Neural progenitor cell (in vitro differentiated cells): ENCODE data around the gene TMEM52. TPM values are rescaled to one million over a fixed set of nuclear protein-coding genes. Genes with fewer than 3 reads are reported as not detected.

Experiments used
- DNase-seq: peaks from one replicate; pipeline ENCODE4 v3.0.0-alpha.2; 2016; ENCODE audit warnings: low spot score
- H2AFZ ChIP-seq: fragments of 200-600 bp; sonication (generic); replicated peaks from 2 replicates; pipeline ENCODE4 v1.6.1; 2016; ENCODE audit warnings: antibody characterized with exemption
- H3F3A ChIP-seq: fragments of 200-600 bp; sonication (generic); 2 replicates; pipeline ENCODE4 v1.6.1; 2016; ENCODE audit warnings: antibody characterized with exemption, low read depth
- H3K27ac ChIP-seq: fragments of 200-600 bp; sonication (generic); 2 replicates; pipeline ENCODE4 v1.5.1; 2016; ENCODE audit warnings: mild to moderate bottlenecking
- H3K27me3 ChIP-seq: fragments of 200-600 bp; sonication (generic); 2 replicates; pipeline ENCODE4 v1.6.1; 2016; ENCODE audit warnings: mild to moderate bottlenecking, moderate library complexity
- H3K36me3 ChIP-seq: fragments of 200-600 bp; sonication (generic); 2 replicates; pipeline ENCODE4 v1.5.1; 2016
- H3K4me1 ChIP-seq: fragments of 200-600 bp; sonication (generic); 2 replicates; pipeline ENCODE4 v1.6.1; 2016; ENCODE audit warnings: mixed run types
- H3K4me2 ChIP-seq: fragments of 200-600 bp; sonication (generic); 2 replicates; pipeline ENCODE4 v1.6.1; 2016
- H3K4me3 ChIP-seq: fragments of 200-600 bp; sonication (generic); 2 replicates; pipeline ENCODE4 v1.5.1; 2016
- H3K79me2 ChIP-seq: fragments of 200-600 bp; sonication (generic); 2 replicates; pipeline ENCODE4 v1.6.1; 2016; ENCODE audit warnings: low read depth
- H3K9ac ChIP-seq: fragments of 200-600 bp; sonication (generic); 2 replicates; pipeline ENCODE4 v1.6.1; 2016
- H3K9me3 ChIP-seq: fragments of 200-600 bp; sonication (generic); 2 replicates; pipeline ENCODE4 v1.5.1; 2016; ENCODE audit warnings: low read depth
- H4K20me1 ChIP-seq: fragments of 200-600 bp; sonication (generic); 2 replicates; pipeline ENCODE4 v1.6.1; 2016; ENCODE audit warnings: low read depth
- H3K27ac Mint-ChIP-seq: 3 replicates; pipeline ENCODE4 v1.8.0; 2021; ENCODE audit warnings: mixed read lengths
- H3K27me3 Mint-ChIP-seq: 2 replicates; pipeline ENCODE4 v1.8.0; 2022; ENCODE audit warnings: low read depth, mild to moderate bottlenecking, inconsistent platforms, moderate library complexity, mixed read lengths; ENCODE audit not compliant: insufficient read depth
- H3K36me3 Mint-ChIP-seq: 3 replicates; pipeline ENCODE4 v1.8.0; 2021; ENCODE audit warnings: mixed read lengths
- H3K4me1 Mint-ChIP-seq: 3 replicates; pipeline ENCODE4 v1.8.0; 2021; ENCODE audit warnings: mixed read lengths
- H3K4me3 Mint-ChIP-seq: 3 replicates; pipeline ENCODE4 v1.8.0; 2021; ENCODE audit warnings: mild to moderate bottlenecking, moderate library complexity, mixed read lengths
- H3K9me3 Mint-ChIP-seq: 3 replicates; pipeline ENCODE4 v1.8.0; 2020; ENCODE audit warnings: mixed read lengths
- EZH2 ChIP-seq: fragments of 200-600 bp; sonication (generic); IDR thresholded peaks from 2 replicates; pipeline ENCODE4 v1.6.1; 2017; ENCODE audit warnings: antibody characterized with exemption, mild to moderate bottlenecking, moderate library complexity
- EZH2phosphoT487 ChIP-seq: fragments of 200-600 bp; sonication (generic); IDR thresholded peaks from 2 replicates; pipeline ENCODE4 v1.6.1; 2017; ENCODE audit warnings: antibody characterized with exemption
- total RNA-seq: library from RNA; depleted of rRNA; stranded (reverse); fragments of >200 nt; gene quantifications from 2 replicates; pipeline ENCODE4 v1.2.3, GENCODE V29; 2015; ENCODE audit warnings: low replicate concordance
- TF ChIP-seq, protein P1 (sequence below): fragments of 200-600 bp; sonication (generic); IDR thresholded peaks from 2 replicates; pipeline ENCODE4 v1.5.1; 2017; ENCODE audit warnings: antibody characterized with exemption, mild to moderate bottlenecking

Gene TMEM52
- total RNA-seq, 1 donor from 2014 or later = 2.9 TPM

DNA sequence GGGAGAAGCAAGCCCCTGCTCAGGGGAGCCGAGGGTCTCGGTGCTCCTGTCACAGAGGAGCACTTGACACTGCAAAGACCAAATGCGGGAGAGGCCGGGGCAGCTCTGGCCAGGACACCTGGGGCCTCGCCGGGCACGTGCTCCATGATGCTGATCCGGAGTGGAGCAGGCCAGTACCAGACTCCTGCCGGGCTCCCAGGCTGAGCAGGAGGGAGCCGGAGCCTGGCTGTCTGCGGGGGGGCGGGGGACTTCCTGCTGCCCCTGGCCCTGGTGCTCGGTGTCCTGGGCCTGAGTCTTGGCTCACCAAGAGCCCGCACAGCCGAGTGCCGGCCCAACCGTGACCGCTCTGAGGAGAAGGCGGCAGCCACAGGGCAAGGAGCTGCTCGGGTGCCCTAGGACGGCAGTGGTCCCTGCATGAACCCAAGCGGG lies 38.5 kb upstream of the TMEM52 start:
- H3K4me1 Mint-ChIP-seq = peaks cover 20% of the 10 kb centered on the region
- TF ChIP-seq EZH2 (no peak), EZH2phosphoT487 (no peak)
- TF ChIP-seq, protein P1, sequence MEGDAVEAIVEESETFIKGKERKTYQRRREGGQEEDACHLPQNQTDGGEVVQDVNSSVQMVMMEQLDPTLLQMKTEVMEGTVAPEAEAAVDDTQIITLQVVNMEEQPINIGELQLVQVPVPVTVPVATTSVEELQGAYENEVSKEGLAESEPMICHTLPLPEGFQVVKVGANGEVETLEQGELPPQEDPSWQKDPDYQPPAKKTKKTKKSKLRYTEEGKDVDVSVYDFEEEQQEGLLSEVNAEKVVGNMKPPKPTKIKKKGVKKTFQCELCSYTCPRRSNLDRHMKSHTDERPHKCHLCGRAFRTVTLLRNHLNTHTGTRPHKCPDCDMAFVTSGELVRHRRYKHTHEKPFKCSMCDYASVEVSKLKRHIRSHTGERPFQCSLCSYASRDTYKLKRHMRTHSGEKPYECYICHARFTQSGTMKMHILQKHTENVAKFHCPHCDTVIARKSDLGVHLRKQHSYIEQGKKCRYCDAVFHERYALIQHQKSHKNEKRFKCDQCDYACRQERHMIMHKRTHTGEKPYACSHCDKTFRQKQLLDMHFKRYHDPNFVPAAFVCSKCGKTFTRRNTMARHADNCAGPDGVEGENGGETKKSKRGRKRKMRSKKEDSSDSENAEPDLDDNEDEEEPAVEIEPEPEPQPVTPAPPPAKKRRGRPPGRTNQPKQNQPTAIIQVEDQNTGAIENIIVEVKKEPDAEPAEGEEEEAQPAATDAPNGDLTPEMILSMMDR = no peak
- Histone ChIP-seq H3K4me3 (no peak overlapping the region), H3K9ac (no peak overlapping the region), H3K27ac (no peak overlapping the region), H4K20me1 (no peaks in the 10 kb centered on the region), H3K4me2 (no peak overlapping the region), H3K79me2 (no peaks in the 10 kb centered on the region), H3K9me3 (no peaks in the 10 kb centered on the region), H3K36me3 (no peaks in the 10 kb centered on the region), H3F3A (no peaks in the 10 kb centered on the region), H2AFZ (no peak overlapping the region), H3K4me1 (peaks cover 8% of the 10 kb centered on the region), H3K27me3 (no peaks in the 10 kb centered on the region)
- H3K36me3 Mint-ChIP-seq = no peaks in the 10 kb centered on the region
- H3K27me3 Mint-ChIP-seq = peaks cover 13% of the 10 kb centered on the region
- no peaks in the 10 kb centered on the region for H3K9me3 Mint-ChIP-seq
- H3K27ac Mint-ChIP-seq = no peak overlapping the region
- no peak overlapping the region for H3K4me3 Mint-ChIP-seq
- DNase-seq = no peak

DNA sequence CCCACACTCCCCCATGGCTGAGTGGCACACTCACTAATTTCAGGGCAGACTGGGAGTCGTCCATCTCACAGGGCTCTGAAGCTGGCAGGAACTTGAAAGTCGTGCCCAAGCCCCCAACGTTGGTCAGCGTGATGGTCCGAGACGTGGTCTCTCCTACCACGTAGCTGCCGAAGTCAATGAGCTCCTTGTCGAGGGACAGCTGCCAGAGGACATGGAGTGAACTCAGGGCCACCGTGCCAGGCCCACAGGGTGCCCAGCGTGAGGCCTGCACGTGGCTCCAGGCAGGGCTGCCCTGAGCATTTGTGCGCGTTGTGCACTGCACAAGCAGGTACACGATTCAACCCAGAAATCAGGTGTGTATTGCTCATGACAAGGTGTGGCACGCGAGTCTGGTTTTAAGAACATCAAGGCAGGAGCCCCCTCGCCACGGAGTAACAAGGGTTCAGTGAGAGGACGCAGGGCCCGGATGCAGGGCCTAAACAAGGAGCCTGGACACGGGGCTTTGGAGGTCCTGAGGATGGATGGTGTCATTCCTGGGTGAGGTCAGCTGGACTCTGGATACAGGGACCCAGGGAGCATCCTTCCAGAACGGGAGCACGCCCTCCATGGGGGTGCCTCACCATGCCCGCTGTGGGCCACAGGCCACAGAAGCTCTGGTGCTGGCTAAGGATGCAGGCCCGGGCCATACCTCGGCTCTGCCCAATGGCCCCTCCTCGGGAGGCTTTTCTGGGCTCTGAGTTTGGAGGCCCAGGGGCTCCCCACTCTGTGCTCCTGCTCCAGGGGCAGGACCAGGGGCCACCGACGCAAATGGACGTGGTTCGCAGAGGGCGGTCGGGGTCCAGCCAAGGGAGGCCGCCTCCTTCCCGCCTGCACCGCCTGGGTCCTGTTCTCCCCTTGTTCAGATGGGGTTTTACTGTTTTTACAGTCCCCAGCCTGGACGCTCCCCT lies 37.8 kb upstream of the TMEM52 start:
- Histone ChIP-seq H3K79me2 (no peaks in the 10 kb centered on the region), H3K27me3 (no peaks in the 10 kb centered on the region), H2AFZ (no peak overlapping the region), H3K4me1 (peaks cover 8% of the 10 kb centered on the region), H4K20me1 (no peaks in the 10 kb centered on the region), H3K4me2 (no peak overlapping the region), H3K9ac (no peak overlapping the region), H3K27ac (no peak overlapping the region), H3K9me3 (no peaks in the 10 kb centered on the region), H3K4me3 (no peak overlapping the region), H3F3A (no peaks in the 10 kb centered on the region), H3K36me3 (no peaks in the 10 kb centered on the region)
- TF ChIP-seq, protein P1 = no peak
- TF ChIP-seq EZH2 (no peak), EZH2phosphoT487 (no peak)
- H3K4me3 Mint-ChIP-seq = no peak overlapping the region
- H3K4me1 Mint-ChIP-seq = peaks cover 19% of the 10 kb centered on the region
- H3K36me3 Mint-ChIP-seq = no peaks in the 10 kb centered on the region
- no peak overlapping the region for H3K27ac Mint-ChIP-seq
- DNase-seq = no peak
- no peaks in the 10 kb centered on the region for H3K9me3 Mint-ChIP-seq
- H3K27me3 Mint-ChIP-seq = peaks cover 15% of the 10 kb centered on the region

DNA sequence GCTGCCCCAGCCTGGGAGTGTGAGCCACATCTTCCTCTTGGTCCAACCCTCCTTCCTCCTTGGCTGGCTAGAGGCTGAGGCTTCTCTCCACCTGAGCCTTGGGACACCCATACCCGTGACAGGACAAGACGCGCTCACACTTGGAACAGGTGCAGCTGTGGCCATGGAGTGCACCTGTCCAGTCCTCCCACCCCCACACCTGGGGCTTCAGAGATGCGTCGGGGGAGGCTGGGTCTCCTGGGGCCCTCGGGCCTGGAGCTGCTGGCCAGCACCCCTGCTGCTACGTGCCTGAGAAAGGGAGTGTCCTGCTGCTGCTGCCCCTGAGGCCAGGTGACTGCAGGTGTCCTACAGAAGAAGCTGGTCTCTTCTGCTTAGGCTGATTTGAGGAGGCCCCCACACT lies 37.0 kb upstream of the TMEM52 start:
- no peaks in the 10 kb centered on the region for H3K79me2 ChIP-seq
- H3K27me3 ChIP-seq = no peaks in the 10 kb centered on the region
- H3K4me1 ChIP-seq = peaks cover 3% of the 10 kb centered on the region
- Mint-ChIP-seq H3K4me3 (no peak overlapping the region), H3K9me3 (no peaks in the 10 kb centered on the region), H3K27me3 (peaks cover 15% of the 10 kb centered on the region), H3K36me3 (no peaks in the 10 kb centered on the region), H3K4me1 (peaks cover 16% of the 10 kb centered on the region), H3K27ac (no peak overlapping the region)
- no peaks in the 10 kb centered on the region for H3K9me3 ChIP-seq
- no peak overlapping the region for H3K9ac ChIP-seq
- no peaks in the 10 kb centered on the region for H3K36me3 ChIP-seq
- no peak overlapping the region for H3K27ac ChIP-seq
- DNase-seq = no peak
- TF ChIP-seq EZH2 (no peak), EZH2phosphoT487 (no peak)
- TF ChIP-seq, protein P1 = no peak
- no peaks in the 10 kb centered on the region for H3F3A ChIP-seq
- no peak overlapping the region for H3K4me3 ChIP-seq
- H2AFZ ChIP-seq = no peak overlapping the region
- no peak overlapping the region for H3K4me2 ChIP-seq
- no peaks in the 10 kb centered on the region for H4K20me1 ChIP-seq
